ENCODE measurements around the gene GUK1.
"Not testable (repeated sequence)": the region's sequence is repeated elsewhere in the genome, so short reads cannot be mapped to it uniquely, and the experiment has no call there.

Gene GUK1

GRCh38 chr1:228168563-228169270 is 28.6 kb downstream of the GUK1 start:
- DNase-seq (ENCODE audit: low read depth) = no peak
- no peak for TF ChIP-seq CTCF (IDR thresholded peaks at IDR 0.05; ENCODE audit: insufficient read depth, low read depth, low read length, missing control alignments)
- no peak overlapping the region for H3K4me3 ChIP-seq (ENCODE audit: low read depth, low read length)

DNA sequence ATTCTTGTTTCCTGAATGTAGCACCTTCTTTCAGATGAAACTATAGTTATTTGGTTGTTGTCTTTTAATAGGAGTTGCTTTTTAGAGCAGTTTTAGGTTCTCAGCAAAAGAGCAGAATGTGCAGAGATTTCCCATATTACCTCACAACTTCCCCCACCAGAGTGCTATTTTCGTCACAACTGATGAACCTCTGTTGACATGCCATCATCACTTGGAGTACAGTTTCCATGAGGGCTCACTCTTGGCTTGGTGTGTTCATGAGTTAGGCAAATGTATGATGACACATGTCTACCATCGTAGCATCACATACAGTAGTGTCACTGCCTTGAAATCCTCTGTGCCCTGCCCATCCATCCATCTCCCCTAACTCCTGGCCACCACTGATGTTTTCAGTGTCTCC is 29.3 kb downstream of the GUK1 start:
- no peak overlapping the region for H3K4me3 ChIP-seq (ENCODE audit: low read depth, low read length)
- TF ChIP-seq CTCF (IDR thresholded peaks at IDR 0.05; ENCODE audit: insufficient read depth, low read depth, low read length, missing control alignments) = no peak
- DNase-seq (ENCODE audit: low read depth) = no peak

- no peak for TF ChIP-seq CTCF (IDR thresholded peaks at IDR 0.05; ENCODE audit: insufficient read depth, low read depth, low read length, missing control alignments)
- DNase-seq (ENCODE audit: low read depth) = no peak
- H3K4me3 ChIP-seq (ENCODE audit: low read depth, low read length) = no peak overlapping the region
Measured at GRCh38 chr1:228170666-228171065, 30.6 kb downstream of the GUK1 start.

DNA sequence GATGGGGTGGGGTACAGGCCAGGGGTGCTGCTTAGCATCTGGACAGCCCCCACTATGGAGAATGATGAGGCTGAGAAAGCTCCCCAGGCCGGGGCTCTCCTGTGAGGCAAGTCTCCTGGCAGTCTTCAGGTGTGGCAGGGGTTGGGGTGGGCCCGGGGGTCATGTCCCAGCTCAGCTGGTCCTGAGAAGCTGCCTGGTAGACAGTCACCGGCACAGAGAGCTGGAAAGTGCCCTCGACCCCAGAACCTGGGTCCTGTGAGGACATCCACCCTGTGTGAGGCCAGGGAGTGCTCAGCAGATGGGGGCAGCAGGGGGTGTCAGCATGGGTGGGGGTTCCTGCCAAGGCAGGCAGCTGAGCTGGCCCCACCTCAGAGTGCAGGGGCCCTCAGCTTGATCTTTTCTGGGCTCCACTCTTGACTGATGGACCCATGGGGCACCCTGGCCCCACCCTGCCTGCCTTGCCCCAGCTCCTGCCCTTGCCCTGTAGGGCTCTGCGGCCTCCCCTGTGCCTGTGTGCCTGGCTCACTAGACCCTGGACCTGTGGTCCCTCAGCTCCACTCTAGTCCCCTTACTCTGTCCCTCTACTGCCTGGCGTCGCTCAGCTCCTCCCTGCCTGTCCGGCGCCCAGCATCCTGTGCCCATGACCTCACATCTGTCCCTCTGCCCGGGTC is 31.3 kb downstream of the GUK1 start:
- no peak overlapping the region for H3K4me3 ChIP-seq (ENCODE audit: low read depth, low read length)
- no peak for TF ChIP-seq CTCF (IDR thresholded peaks at IDR 0.05; ENCODE audit: insufficient read depth, low read depth, low read length, missing control alignments)
- DNase-seq (ENCODE audit: low read depth) = no peak

GRCh38 chr1:228172591-228173527 is 32.8 kb downstream of the GUK1 start:
- no peak for DNase-seq (ENCODE audit: low read depth)
- H3K4me3 ChIP-seq (ENCODE audit: low read depth, low read length) = no peak overlapping the region
- no peak for TF ChIP-seq CTCF (IDR thresholded peaks at IDR 0.05; ENCODE audit: insufficient read depth, low read depth, low read length, missing control alignments)

GRCh38 chr1:228173528-228174481 is 33.7 kb downstream of the GUK1 start:
- not testable (repeated sequence) for H3K4me3 ChIP-seq (ENCODE audit: low read depth, low read length)
- DNase-seq (ENCODE audit: low read depth) = peak; percentile 49
